HG03442 (cell line): ENCODE data around the gene SH2D7.

Experiments used
- ATAC-seq: cut with Tn5 transposase; IDR thresholded peaks from one replicate; pipeline ENCODE4 v1.9.1; 2021; ENCODE audit warnings: mild to moderate bottlenecking, moderate library complexity; ENCODE audit not compliant: unreplicated experiment

Gene SH2D7

GRCh38 chr15:78092261-78093041, at the start of gene SH2D7:
TSS of gene SH2D7 (plus strand) at chr15:78092561. CDS start at chr15:78092585, 24 bp downstream.
- no peak for ATAC-seq

GRCh38 chr15:78044407-78045155, 47.8 kb upstream of the SH2D7 start:
- ATAC-seq, result no peak

GRCh38 chr15:78045189-78045588, 47.2 kb upstream of the SH2D7 start:
- no peak for ATAC-seq

GRCh38 chr15:78046796-78047341, 45.5 kb upstream of the SH2D7 start:
- no peak for ATAC-seq

GRCh38 chr15:78047761-78048627, 44.4 kb upstream of the SH2D7 start:
- no peak for ATAC-seq

GRCh38 chr15:78048628-78048920, 43.8 kb upstream of the SH2D7 start:
- ATAC-seq, result no peak

- ATAC-seq, result peak; percentile 55
Measured at GRCh38 chr15:78049691-78050440, 42.5 kb upstream of the SH2D7 start.

GRCh38 chr15:78050441-78050809, 41.9 kb upstream of the SH2D7 start:
- peak; percentile 6 for ATAC-seq

- ATAC-seq, result no peak
Measured at GRCh38 chr15:78050826-78051225, 41.5 kb upstream of the SH2D7 start.

- no peak for ATAC-seq
Measured at GRCh38 chr15:78051596-78051995, 40.8 kb upstream of the SH2D7 start.

GRCh38 chr15:78052001-78052401, 40.4 kb upstream of the SH2D7 start:
- ATAC-seq, result no peak

- ATAC-seq, result no peak
Measured at GRCh38 chr15:78052545-78052944, 39.8 kb upstream of the SH2D7 start.

GRCh38 chr15:78054518-78054917, 37.8 kb upstream of the SH2D7 start:
- ATAC-seq, result no peak

GRCh38 chr15:78054966-78055365, 37.4 kb upstream of the SH2D7 start:
- no peak for ATAC-seq

GRCh38 chr15:78055919-78056713, 36.2 kb upstream of the SH2D7 start:
- ATAC-seq, result no peak

- no peak for ATAC-seq
Measured at GRCh38 chr15:78056714-78057269, 35.6 kb upstream of the SH2D7 start.

- ATAC-seq, result no peak
Measured at GRCh38 chr15:78057803-78058202, 34.6 kb upstream of the SH2D7 start.

GRCh38 chr15:78058401-78058935, 33.9 kb upstream of the SH2D7 start:
- ATAC-seq, result no peak
